ENCODE measurements around the gene SRSF2.

The SRSF2 gene

GRCh38 chr17:76695059-76695831 lies 41.9 kb downstream of the SRSF2 start:
- no peak overlapping the region for H3K4me3 Mint-ChIP-seq
- intact Hi-C loops (cut with micrococcal nuclease) = no loop called here
- no peaks in the 10 kb centered on the region for H3K9me3 Mint-ChIP-seq
- H3K27me3 Mint-ChIP-seq = peaks cover 2% of the 10 kb centered on the region
- no peak overlapping the region for H3K27ac Mint-ChIP-seq
- H3K4me1 Mint-ChIP-seq (ENCODE audit: low read depth) = no peaks in the 10 kb centered on the region
- no peaks in the 10 kb centered on the region for H3K36me3 Mint-ChIP-seq (ENCODE audit: low read depth)

DNA sequence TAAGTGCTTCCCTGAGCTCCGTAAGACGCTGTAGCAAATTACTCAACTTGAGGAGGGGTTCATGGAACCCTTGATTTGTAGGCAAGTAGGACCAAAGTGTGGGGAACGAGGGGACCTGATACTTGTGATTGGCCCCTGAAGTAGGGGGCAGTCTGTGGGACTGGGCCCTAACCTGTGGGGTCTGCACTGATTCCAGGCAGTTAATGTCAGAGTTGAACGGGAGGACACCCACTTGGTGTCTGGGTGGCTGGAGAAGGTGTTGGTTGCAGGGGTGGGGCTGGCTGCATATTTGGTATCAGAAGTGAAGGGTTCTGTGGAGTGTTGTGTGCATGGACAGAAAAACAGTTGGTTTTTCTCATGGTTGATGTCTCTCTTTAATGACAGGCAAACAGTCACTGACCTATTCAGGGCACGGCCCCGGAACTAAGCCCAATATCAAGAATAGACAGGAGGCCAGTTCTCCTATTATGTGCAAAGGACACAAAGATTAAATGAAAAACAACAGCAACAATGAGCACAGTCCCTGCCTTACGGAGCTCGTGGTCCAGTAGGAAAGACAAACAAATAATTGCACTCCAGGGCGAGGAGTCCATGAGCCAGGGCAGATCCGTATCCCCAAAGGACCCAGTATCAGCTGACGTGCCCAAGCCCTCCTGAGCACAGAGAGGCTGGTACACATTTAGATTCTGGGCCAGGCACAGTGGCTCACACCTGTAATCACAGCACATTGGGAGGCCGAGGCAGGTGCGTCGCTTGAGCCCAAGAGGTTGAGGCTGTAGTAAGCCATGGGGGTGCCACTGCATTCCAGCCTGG lies 45.5 kb downstream of the SRSF2 start:
- Mint-ChIP-seq H3K36me3 (ENCODE audit: low read depth) (peaks cover 10% of the 10 kb centered on the region), H3K4me1 (ENCODE audit: low read depth) (no peaks in the 10 kb centered on the region), H3K27me3 (peaks cover 2% of the 10 kb centered on the region), H3K27ac (no peak overlapping the region), H3K4me3 (no peak overlapping the region), H3K9me3 (no peaks in the 10 kb centered on the region)
- intact Hi-C loops (cut with micrococcal nuclease) = no loop called here

DNA sequence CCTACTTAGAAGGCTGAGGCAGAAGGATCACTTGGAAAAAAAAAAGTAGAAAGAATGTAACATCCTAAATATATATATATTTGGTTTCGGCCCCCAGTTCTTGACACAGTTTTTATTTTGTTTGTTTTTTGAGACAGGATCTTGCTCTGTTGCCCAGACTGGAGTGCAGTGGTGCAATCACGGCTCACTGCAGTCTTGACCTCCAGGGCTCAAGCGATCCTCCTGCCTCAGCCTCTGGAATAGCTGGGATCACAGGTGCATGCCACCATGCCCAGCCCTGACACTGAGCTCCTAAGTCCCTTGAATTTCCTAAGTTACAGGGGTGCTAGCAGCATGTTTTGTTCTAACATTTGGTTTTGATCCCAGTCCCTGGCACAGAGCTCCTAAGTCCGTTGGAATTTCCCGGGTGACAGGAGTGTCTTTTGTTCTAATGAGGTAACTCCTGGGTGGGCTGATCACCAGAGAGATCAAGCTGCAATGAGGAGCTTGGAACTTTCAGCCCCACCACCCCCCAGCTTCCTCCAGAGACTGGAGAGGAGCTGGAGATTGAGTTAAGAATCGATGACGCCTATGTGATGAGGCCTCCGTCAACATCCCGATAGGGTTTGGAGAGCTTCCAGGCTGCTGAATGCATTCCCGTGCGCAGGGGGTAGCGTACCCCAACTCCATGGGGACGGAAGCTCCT lies 46.4 kb downstream of the SRSF2 start:
- H3K36me3 Mint-ChIP-seq (ENCODE audit: low read depth) = peaks cover 10% of the 10 kb centered on the region
- no peak overlapping the region for H3K27ac Mint-ChIP-seq
- H3K27me3 Mint-ChIP-seq = peaks cover 2% of the 10 kb centered on the region
- intact Hi-C loops (cut with micrococcal nuclease) = no loop called here
- no peaks in the 10 kb centered on the region for H3K4me1 Mint-ChIP-seq (ENCODE audit: low read depth)
- H3K4me3 Mint-ChIP-seq = no peak overlapping the region
- no peaks in the 10 kb centered on the region for H3K9me3 Mint-ChIP-seq

DNA sequence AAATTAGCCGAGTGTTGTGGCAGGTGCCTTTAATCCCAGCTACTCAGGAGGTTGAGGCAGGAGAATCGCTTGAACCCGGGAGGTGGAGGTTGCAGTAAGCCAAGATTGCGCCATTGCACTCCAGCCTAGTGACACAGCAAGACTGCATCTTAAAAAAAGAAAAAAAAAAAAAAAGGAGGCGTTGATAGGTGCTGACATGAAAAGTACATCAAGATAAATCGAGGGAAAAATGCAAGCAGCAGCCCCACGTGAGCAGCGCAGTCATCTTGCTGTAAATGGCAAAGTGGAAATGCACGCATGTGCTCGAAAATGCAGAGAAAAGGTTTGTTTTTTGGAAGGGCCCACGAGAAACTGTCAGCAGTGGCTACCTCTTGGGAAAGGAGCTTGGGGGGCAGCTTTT lies 47.3 kb downstream of the SRSF2 start:
- peaks cover 10% of the 10 kb centered on the region for H3K36me3 Mint-ChIP-seq (ENCODE audit: low read depth)
- intact Hi-C loops (cut with micrococcal nuclease) = no loop called here
- peaks cover 3% of the 10 kb centered on the region for H3K27me3 Mint-ChIP-seq
- H3K4me3 Mint-ChIP-seq = no peak overlapping the region
- no peaks in the 10 kb centered on the region for H3K9me3 Mint-ChIP-seq
- no peaks in the 10 kb centered on the region for H3K4me1 Mint-ChIP-seq (ENCODE audit: low read depth)
- H3K27ac Mint-ChIP-seq = no peak overlapping the region

- no peak overlapping the region for H3K27ac Mint-ChIP-seq
- H3K9me3 Mint-ChIP-seq = no peaks in the 10 kb centered on the region
- H3K27me3 Mint-ChIP-seq = peaks cover 3% of the 10 kb centered on the region
Measured at GRCh38 chr17:76688165-76688622, 48.9 kb downstream of the SRSF2 start.

GRCh38 chr17:76687298-76688164 lies 49.6 kb downstream of the SRSF2 start:
- H3K36me3 Mint-ChIP-seq (ENCODE audit: low read depth) = peaks cover 10% of the 10 kb centered on the region
- peaks cover 3% of the 10 kb centered on the region for H3K27me3 Mint-ChIP-seq
- intact Hi-C loops (cut with micrococcal nuclease) = no loop called here
- no peaks in the 10 kb centered on the region for H3K9me3 Mint-ChIP-seq
- H3K4me1 Mint-ChIP-seq (ENCODE audit: low read depth) = no peaks in the 10 kb centered on the region
- H3K27ac Mint-ChIP-seq = no peak overlapping the region
- H3K4me3 Mint-ChIP-seq = no peak overlapping the region

More at GRCh38 chr17:76688165-76688622, 48.9 kb downstream of the SRSF2 start:
- intact Hi-C loops (cut with micrococcal nuclease) = no loop called here
- H3K4me1 Mint-ChIP-seq (ENCODE audit: low read depth) = no peaks in the 10 kb centered on the region
- H3K36me3 Mint-ChIP-seq (ENCODE audit: low read depth) = peaks cover 10% of the 10 kb centered on the region
- no peak overlapping the region for H3K4me3 Mint-ChIP-seq

DNA sequence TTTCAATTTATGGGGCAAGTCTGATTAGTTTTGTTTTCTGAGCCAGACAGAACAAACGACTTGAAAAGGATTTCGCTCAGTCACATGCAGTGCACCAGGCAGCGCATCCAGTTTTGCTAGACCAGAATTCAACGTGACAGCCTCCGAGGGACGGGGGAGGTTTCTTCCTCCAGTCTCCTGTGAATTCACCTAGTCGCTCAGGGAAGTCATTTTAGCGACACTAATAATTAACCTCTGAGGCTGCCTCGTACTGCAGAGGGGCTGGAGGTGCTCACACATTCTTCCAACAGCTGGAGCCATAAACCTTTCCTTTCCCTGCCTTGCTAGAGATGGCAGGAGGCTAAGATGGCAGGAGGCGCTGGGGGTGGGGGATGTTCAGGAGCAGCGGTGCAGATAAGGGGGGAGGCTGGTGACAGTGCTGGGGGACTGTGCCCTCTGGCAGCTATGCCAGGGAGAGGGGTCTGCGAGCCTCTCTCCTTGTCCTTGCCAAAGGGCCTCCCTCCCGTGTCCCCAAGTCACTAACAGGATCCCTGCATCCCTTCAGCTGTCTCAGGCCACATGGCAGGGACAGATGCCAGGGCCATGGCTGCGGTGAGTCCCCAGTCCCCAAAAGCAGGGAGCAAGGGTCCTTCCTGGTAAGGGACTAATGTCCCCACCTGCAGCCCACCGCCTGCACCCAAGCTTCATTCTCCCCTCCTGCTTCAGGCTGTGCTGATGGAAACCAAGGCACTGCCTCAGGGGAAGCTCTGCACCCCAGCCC lies 50.4 kb downstream of the SRSF2 start:
- H3K4me3 Mint-ChIP-seq = no peak overlapping the region
- intact Hi-C loops (cut with micrococcal nuclease) = no loop called here
- H3K4me1 Mint-ChIP-seq (ENCODE audit: low read depth) = no peaks in the 10 kb centered on the region
- peaks cover 3% of the 10 kb centered on the region for H3K27me3 Mint-ChIP-seq
- H3K27ac Mint-ChIP-seq = no peak overlapping the region
- no peaks in the 10 kb centered on the region for H3K9me3 Mint-ChIP-seq
- peaks cover 10% of the 10 kb centered on the region for H3K36me3 Mint-ChIP-seq (ENCODE audit: low read depth)

DNA sequence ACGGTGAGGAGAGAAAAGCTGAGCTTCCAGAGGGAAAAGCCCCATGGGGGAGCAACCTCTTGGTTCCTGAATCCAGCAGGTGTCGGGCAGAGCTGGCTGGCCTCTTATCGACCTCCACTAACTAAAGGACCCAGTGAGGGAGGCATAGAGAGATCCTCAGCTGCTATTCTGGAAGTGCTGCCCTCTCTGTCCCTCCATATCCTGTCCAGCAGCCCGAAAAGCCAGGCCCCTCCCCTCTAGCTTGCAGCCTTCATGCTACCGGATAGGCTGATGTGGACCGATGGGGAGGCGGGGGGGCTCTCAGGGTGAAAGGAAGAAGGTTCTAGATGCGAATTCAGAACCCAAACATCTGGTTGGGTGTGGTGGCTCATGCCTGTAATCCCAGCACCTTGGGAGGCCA lies 51.3 kb downstream of the SRSF2 start:
- H3K4me1 Mint-ChIP-seq (ENCODE audit: low read depth) = no peaks in the 10 kb centered on the region
- H3K36me3 Mint-ChIP-seq (ENCODE audit: low read depth) = peaks cover 10% of the 10 kb centered on the region
- no peaks in the 10 kb centered on the region for H3K9me3 Mint-ChIP-seq
- intact Hi-C loops (cut with micrococcal nuclease) = no loop called here
- H3K27me3 Mint-ChIP-seq = peaks cover 3% of the 10 kb centered on the region
- no peak overlapping the region for H3K4me3 Mint-ChIP-seq
- no peak overlapping the region for H3K27ac Mint-ChIP-seq

- intact Hi-C loops (cut with micrococcal nuclease) = no loop called here
- H3K27me3 Mint-ChIP-seq = peaks cover 3% of the 10 kb centered on the region
- H3K9me3 Mint-ChIP-seq = no peaks in the 10 kb centered on the region
- H3K27ac Mint-ChIP-seq = no peak overlapping the region
- peaks cover 10% of the 10 kb centered on the region for H3K36me3 Mint-ChIP-seq (ENCODE audit: low read depth)
- no peak overlapping the region for H3K4me3 Mint-ChIP-seq
- H3K4me1 Mint-ChIP-seq (ENCODE audit: low read depth) = no peaks in the 10 kb centered on the region
Measured at GRCh38 chr17:76685366-76685765, 51.8 kb downstream of the SRSF2 start.

DNA sequence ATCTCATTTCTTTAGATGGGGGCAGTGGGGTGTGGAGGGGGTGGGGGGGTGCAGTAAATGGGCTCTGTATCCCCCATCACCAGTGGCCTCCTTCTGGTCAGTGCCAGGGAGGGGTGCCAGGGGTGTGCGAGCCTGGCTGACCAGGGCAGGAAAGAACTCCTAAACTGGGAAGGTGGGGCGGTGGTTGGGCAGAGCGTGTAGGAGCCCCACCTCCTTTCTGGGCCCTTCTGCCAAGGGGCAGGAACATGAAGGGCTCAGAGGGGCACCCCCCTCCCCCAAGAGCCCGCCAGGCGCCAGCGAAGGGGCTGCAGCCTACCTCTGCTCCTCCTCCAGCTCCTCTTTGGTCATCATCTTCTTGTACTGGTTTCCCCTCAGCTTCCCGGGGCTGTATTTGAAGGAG lies 52.4 kb downstream of the SRSF2 start:
- intact Hi-C loops (cut with micrococcal nuclease) = no loop called here
- peaks cover 3% of the 10 kb centered on the region for H3K27me3 Mint-ChIP-seq
- no peak overlapping the region for H3K27ac Mint-ChIP-seq
- H3K4me3 Mint-ChIP-seq = no peak overlapping the region
- H3K4me1 Mint-ChIP-seq (ENCODE audit: low read depth) = no peaks in the 10 kb centered on the region
- no peaks in the 10 kb centered on the region for H3K9me3 Mint-ChIP-seq
- H3K36me3 Mint-ChIP-seq (ENCODE audit: low read depth) = peaks cover 10% of the 10 kb centered on the region
